GM12892 (cell line): ENCODE results near the gene UHMK1.

Source experiments
- POLR2A ChIP-seq: IDR thresholded peaks from 2 replicates; pipeline ENCODE4 v1.6.1; 2011; ENCODE audit warnings: low read depth, low read length, control low read depth
- POLR2AphosphoS5 ChIP-seq: IDR thresholded peaks from 2 replicates; pipeline ENCODE4 v1.6.1; 2011; ENCODE audit warnings: low read depth, low read length, control low read depth

DNA sequence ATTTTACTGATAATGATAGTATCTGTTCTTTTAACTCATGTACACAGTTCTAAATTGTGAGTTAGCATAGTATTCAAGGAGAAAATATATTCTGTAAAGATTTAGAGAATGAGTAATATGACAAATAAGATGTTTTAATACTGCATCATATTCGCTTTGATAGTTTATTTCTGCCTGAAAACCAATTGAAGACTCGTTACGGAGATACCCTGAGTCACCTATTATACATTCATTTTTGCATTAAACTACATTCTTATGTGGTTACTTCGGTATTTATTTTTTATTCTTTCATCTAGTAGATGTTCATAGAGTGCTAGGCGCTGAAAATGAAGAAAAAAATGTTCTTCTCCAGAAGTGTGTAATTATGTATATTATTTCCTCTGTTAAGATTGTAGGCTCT, 5.3 kb downstream of the UHMK1 start:
- no peak for TF ChIP-seq POLR2A
- no peak for TF ChIP-seq POLR2AphosphoS5
